IMR-90 (cell line): ENCODE measurements around the gene MSANTD1. TPM values are rescaled to one million over a fixed set of nuclear protein-coding genes. Genes with fewer than 3 reads are reported as not detected.

Experiments
- ATAC-seq: fragments of 200-7000 bp; cut with Tn5 transposase; 2 replicates; pipeline ENCODE4 v1.9.1; 2020; ENCODE audit warnings: low read depth, mild to moderate bottlenecking, moderate library complexity
- BruUV-seq: library from RNA; stranded (reverse); fragments of 400-500 nt; replicated peaks from 2 replicates; lab custom pipeline; 2021; lab: Mats Ljungman, UMichigan
- CTCF ChIA-PET: fragments of 300-600 bp; formaldehyde crosslinking; extraction: SDS; loops from one replicate; lab custom pipeline; 2021; ENCODE audit warnings: antibody characterized with exemption; lab: Yijun Ruan, JAX
- POLR2A ChIA-PET: fragments of 300-600 bp; sonication (Branson Sonifier 250); formaldehyde crosslinking; loops from one replicate; lab custom pipeline; 2022; ENCODE audit warnings: antibody characterized with exemption; ENCODE audit not compliant: unreplicated experiment; lab: Charles Lee
- DNase-seq: peaks from one replicate; pipeline ENCODE4 v3.0.0; 2013
- H2AFZ ChIP-seq: replicated peaks from 2 replicates; pipeline ENCODE3; 2013; ENCODE audit warnings: low read length, mild to moderate bottlenecking; ENCODE audit not compliant: poor library complexity
- H2AK5ac ChIP-seq: 2 replicates; pipeline ENCODE4 v1.6.1; 2013; ENCODE audit warnings: low read depth, low read length, inconsistent platforms
- H2AK9ac ChIP-seq: replicated peaks from 2 replicates; pipeline ENCODE3; 2013; ENCODE audit warnings: mild to moderate bottlenecking, low read depth, low read length, moderate library complexity; ENCODE audit not compliant: poor library complexity
- H2BK120ac ChIP-seq: 2 replicates; pipeline ENCODE4 v1.6.1; 2013; ENCODE audit warnings: low read depth, low read length, inconsistent platforms
- H2BK15ac ChIP-seq: 3 replicates; pipeline ENCODE4 v1.6.1; 2013; ENCODE audit warnings: low read depth, low read length, inconsistent platforms
- H2BK20ac ChIP-seq: 2 replicates; pipeline ENCODE4 v1.6.1; 2013; ENCODE audit warnings: low read depth, mild to moderate bottlenecking, inconsistent platforms, low read length, moderate library complexity
- H2BK5ac ChIP-seq: 2 replicates; pipeline ENCODE4 v1.6.1; 2013; ENCODE audit warnings: mild to moderate bottlenecking, low read depth, low read length, inconsistent platforms; ENCODE audit not compliant: poor library complexity, severe bottlenecking
- H3K14ac ChIP-seq: replicated peaks from 2 replicates; pipeline ENCODE4 v1.6.1; 2013; ENCODE audit warnings: low read depth, low read length, inconsistent platforms
- H3K18ac ChIP-seq: 2 replicates; pipeline ENCODE4 v1.6.1; 2013; ENCODE audit warnings: low read depth, low read length, control low read depth
- H3K23ac ChIP-seq: 2 replicates; pipeline ENCODE4 v1.6.1; 2013; ENCODE audit warnings: low read depth, low read length, inconsistent platforms
- H3K27ac ChIP-seq: 2 replicates; pipeline ENCODE4 v1.5.1; 2013; ENCODE audit warnings: mild to moderate bottlenecking, control low read depth, low read length; ENCODE audit not compliant: insufficient read depth
- H3K27me3 ChIP-seq: 2 replicates; pipeline ENCODE4 v1.6.1; 2013; ENCODE audit warnings: low read length; ENCODE audit not compliant: control insufficient read depth, insufficient read depth
- H3K36me3 ChIP-seq: 2 replicates; pipeline ENCODE4 v1.6.1; 2013; ENCODE audit warnings: low read length, mixed read lengths; ENCODE audit not compliant: control insufficient read depth, insufficient read depth
- H3K4ac ChIP-seq: 2 replicates; pipeline ENCODE4 v1.6.1; 2013; ENCODE audit warnings: low read depth, low read length, inconsistent platforms
- H3K4me1 ChIP-seq: 2 replicates; pipeline ENCODE4 v1.6.1; 2013; ENCODE audit warnings: low read length, mixed read lengths; ENCODE audit not compliant: control insufficient read depth, insufficient read depth
- H3K4me2 ChIP-seq: 2 replicates; pipeline ENCODE4 v1.6.1; 2013; ENCODE audit warnings: low read depth, mild to moderate bottlenecking, control low read depth, low read length, moderate library complexity
- H3K4me3 ChIP-seq: 2 replicates; pipeline ENCODE4 v1.5.1; 2013; ENCODE audit warnings: low read depth, mild to moderate bottlenecking, control low read depth, low read length, moderate library complexity; ENCODE audit not compliant: insufficient read depth
- H3K56ac ChIP-seq: 2 replicates; pipeline ENCODE4 v1.6.1; 2013; ENCODE audit warnings: low read length, inconsistent platforms; ENCODE audit not compliant: insufficient read depth; ENCODE audit errors: extremely low read depth
- H3K79me1 ChIP-seq, 2 experiments: 2 replicates each; pipeline ENCODE4 v1.6.1; 2013; ENCODE audit warnings: low read length in 2 of 2, inconsistent platforms in 1 of 2, low read depth in 1 of 2
- H3K9ac ChIP-seq: 2 replicates; pipeline ENCODE4 v1.6.1; 2013; ENCODE audit warnings: low read depth, low read length, control low read depth
- H3K9me1 ChIP-seq: 2 replicates; pipeline ENCODE4 v1.6.1; 2013; ENCODE audit warnings: low read length, inconsistent platforms; ENCODE audit not compliant: insufficient read depth
- H3K9me3 ChIP-seq: 2 replicates; pipeline ENCODE4 v1.6.1; 2013; ENCODE audit warnings: low read length; ENCODE audit not compliant: control insufficient read depth, insufficient read depth
- H4K20me1 ChIP-seq: 2 replicates; pipeline ENCODE4 v1.6.1; 2013; ENCODE audit warnings: low read length, inconsistent platforms; ENCODE audit not compliant: insufficient read depth
- H4K5ac ChIP-seq: 2 replicates; pipeline ENCODE4 v1.6.1; 2013; ENCODE audit warnings: mild to moderate bottlenecking, low read depth, low read length, control low read depth
- H4K8ac ChIP-seq, 2 experiments: 2 replicates each; pipeline ENCODE4 v1.6.1; 2013; ENCODE audit warnings: low read depth in 2 of 2, low read length in 2 of 2, control low read depth in 1 of 2, inconsistent platforms in 1 of 2
- H4K91ac ChIP-seq: 2 replicates; pipeline ENCODE4 v1.6.1; 2013; ENCODE audit warnings: low read depth, low read length, inconsistent platforms; ENCODE audit not compliant: insufficient read depth
- BHLHE40 ChIP-seq: fragments of 150-350 bp; IDR thresholded peaks from 2 replicates; pipeline ENCODE4 v1.6.1; 2016; ENCODE audit warnings: mild to moderate bottlenecking, low read depth, low read length
- CHD1 ChIP-seq: IDR thresholded peaks from 2 replicates; pipeline ENCODE4 v1.6.1; 2012; ENCODE audit warnings: low read depth, low read length, improper control_type of control experiment
- MXI1 ChIP-seq: IDR thresholded peaks from 2 replicates; pipeline ENCODE4 v1.6.1; 2012; ENCODE audit warnings: low read depth, mild to moderate bottlenecking, low read length, moderate library complexity, borderline replicate concordance
- POLR2A ChIP-seq: IDR thresholded peaks from 2 replicates; pipeline ENCODE4 v1.6.1; 2012; ENCODE audit warnings: mild to moderate bottlenecking, low read depth, low read length
- RAD21 ChIP-seq: IDR thresholded peaks from 2 replicates; pipeline ENCODE4 v1.6.1; 2012; ENCODE audit warnings: low read length, improper control_type of control experiment
- RFX5 ChIP-seq: IDR thresholded peaks from 2 replicates; pipeline ENCODE4 v1.8.0; 2012; ENCODE audit warnings: low read depth, mild to moderate bottlenecking, low read length, moderate library complexity
- USF2 ChIP-seq: fragments of 150-350 bp; IDR thresholded peaks from 2 replicates; pipeline ENCODE4 v1.6.1; 2017; ENCODE audit warnings: mild to moderate bottlenecking, antibody characterized with exemption, low read length, low read depth
- WGBS, 2 experiments: methylation state at CpG; one replicate each; pipeline versions ENCODE4 v1.1.5 to v1.1.7; 2013; ENCODE audit warnings: missing lambda C conversion rate in 2 of 2; ENCODE audit not compliant: insufficient read length in 1 of 2; ENCODE audit errors: extremely low coverage in 2 of 2; 5-methylcytosine and 5-hydroxymethylcytosine counted together
- dilution Hi-C: fragments of 300-500 bp; cut with HindIII; formaldehyde crosslinking; loops from one replicate; pipeline ENCODE4 v1.14.3; 2018; ENCODE audit warnings: low sequenced_read_pairs; ENCODE audit not compliant: unreplicated experiment
- in situ Hi-C: fragments of 300-500 bp; cut with MboI; formaldehyde crosslinking; loops from 3 replicates; pipeline ENCODE4 v1.14.3; 2019; ENCODE audit warnings: low sequenced_read_pairs, inconsistent platforms, mixed read lengths
- intact Hi-C: fragments of 100-400 bp; cut with micrococcal nuclease; formaldehyde crosslinking; loops from 2 replicates; pipeline ENCODE4 v1.10.0; 2022
- polyA plus RNA-seq, 3 experiments: library from polyadenylated mRNA; depleted of rRNA; stranded (reverse); fragments of >200 nt; gene quantifications; 2 replicates each; pipeline ENCODE4 v1.2.3, GENCODE V29; 2012; ENCODE audit warnings: low replicate concordance in 1 of 3
- total RNA-seq: library from RNA; depleted of rRNA; stranded (reverse); fragments of >200 nt; gene quantifications from 2 replicates; pipeline ENCODE4 v1.2.3, GENCODE V29; 2012

Gene MSANTD1
- total and polyA plus RNA-seq, 2 of the 4 experiments (the other 2 are of a cell fraction) = under 0.01 to 0.07 TPM

GRCh38 chr4:3247399-3248177 is 1.4 kb upstream of the MSANTD1 start (continued):
- no peak for TF ChIP-seq CHD1

DNA sequence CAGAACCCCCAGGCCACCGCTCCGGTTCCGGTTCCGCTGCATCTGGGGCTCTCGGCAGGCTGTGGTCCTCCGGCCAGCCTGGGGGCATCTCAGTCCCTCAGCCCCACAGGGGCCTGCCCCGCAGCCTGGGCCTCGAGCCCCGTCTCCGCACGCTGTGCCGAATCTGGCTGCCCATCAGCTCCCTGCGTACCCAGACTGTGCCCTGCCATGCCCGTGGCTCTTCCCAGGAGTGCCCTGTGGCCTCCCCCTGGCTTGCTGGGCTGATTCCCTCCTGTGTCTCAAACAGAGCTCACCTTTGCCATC is 830 bp upstream of the MSANTD1 start:
- no peak overlapping the region for H3K4me2 ChIP-seq
- no TSS peak for BruUV-seq
- no peak overlapping the region for H4K5ac ChIP-seq
- no peak overlapping the region for H2BK5ac ChIP-seq
- H4K91ac ChIP-seq = no peak overlapping the region
- H3K79me1 ChIP-seq = peaks cover 0 to under 1% of the 10 kb centered on the region in 2 experiments; a peak in 1 of 4 replicates
- H3K14ac ChIP-seq = no peak overlapping the region
- H2AFZ ChIP-seq = no peak overlapping the region
- H3K23ac ChIP-seq = no peak overlapping the region
- no peak overlapping the region for H2AK9ac ChIP-seq
- no peak for TF ChIP-seq RAD21
- no peak for TF ChIP-seq BHLHE40
- no peak for TF ChIP-seq POLR2A
- TF ChIP-seq MXI1 = no peak
- no peak for TF ChIP-seq RFX5
- TF ChIP-seq USF2 = no peak
- H3K9me1 ChIP-seq = no peaks in the 10 kb centered on the region; the same call in 1 of the 2 replicates
- WGBS, 2 experiments = 90% methylated on average over 12 of the region's 14 CpGs; no CpG with 5 or more reads in 1 of the 2 experiments
- DNase-seq = no peak
- no peak overlapping the region for H3K18ac ChIP-seq
- peaks cover 8% of the 10 kb centered on the region; the same call in 1 of the 2 replicates for H3K36me3 ChIP-seq
- H3K9me3 ChIP-seq = no peaks in the 10 kb centered on the region
- dilution Hi-C loops = no loop called here
- no peak overlapping the region for H2BK120ac ChIP-seq
- ChIA-PET POLR2A (no interaction called here), CTCF (no interaction called here)
- in situ Hi-C loops = no loop called here
- no peak overlapping the region for H4K8ac ChIP-seq
- intact Hi-C loops = no loop called here
- H3K27me3 ChIP-seq = no peaks in the 10 kb centered on the region
- no peak overlapping the region for H3K56ac ChIP-seq
- H3K4ac ChIP-seq = no peak overlapping the region
- H4K20me1 ChIP-seq = no peaks in the 10 kb centered on the region; the same call in 1 of the 2 replicates
- no peaks in the 10 kb centered on the region for H3K4me1 ChIP-seq
- H3K4me3 ChIP-seq = no peak overlapping the region
- no peak overlapping the region for H2BK20ac ChIP-seq
- ATAC-seq = no peak
- H2AK5ac ChIP-seq = no peak overlapping the region
- H2BK15ac ChIP-seq = no peak overlapping the region
- no peak overlapping the region for H3K9ac ChIP-seq
- no peak overlapping the region for H3K27ac ChIP-seq
